HEK293 (cell line): ENCODE measurements around the gene GPAM.

Experiments
- GFI1B ChIP-seq: fragments of 450-650 bp; formaldehyde crosslinking; IDR thresholded peaks from 2 replicates; pipeline ENCODE4 v1.5.1; 2016; ENCODE audit warnings: missing biosample characterization, missing genetic modification characterization
- HOXA7 ChIP-seq: sonication (generic); formaldehyde crosslinking; IDR thresholded peaks from 2 replicates; pipeline ENCODE4 v1.8.1; 2022; ENCODE audit warnings: missing genetic modification reagents, borderline replicate concordance
- ZBTB48 ChIP-seq: fragments of 450-650 bp; formaldehyde crosslinking; IDR thresholded peaks from 2 replicates; pipeline ENCODE4 v1.5.1; 2016; ENCODE audit warnings: missing biosample characterization, missing genetic modification characterization
- ZBTB7A ChIP-seq: fragments of 450-650 bp; formaldehyde crosslinking; IDR thresholded peaks from 2 replicates; pipeline ENCODE4 v1.5.1; 2016; ENCODE audit warnings: low read depth, missing biosample characterization, missing genetic modification characterization
- ZFHX2 ChIP-seq: fragments of 450-650 bp; formaldehyde crosslinking; conservative IDR thresholded peaks from 2 replicates; pipeline ENCODE4 v1.5.1; 2016; ENCODE audit warnings: missing biosample characterization, missing genetic modification characterization
- ZNF16 ChIP-seq: fragments of 450-650 bp; formaldehyde crosslinking; IDR thresholded peaks from 2 replicates; pipeline ENCODE4 v1.5.1; 2016; ENCODE audit warnings: low read depth, missing biosample characterization, missing genetic modification characterization
- ZNF221 ChIP-seq: fragments of 450-650 bp; formaldehyde crosslinking; IDR thresholded peaks from 2 replicates; pipeline ENCODE4 v1.5.1; 2017; ENCODE audit warnings: missing biosample characterization, missing genetic modification characterization, borderline replicate concordance
- ZNF239 ChIP-seq: fragments of 450-650 bp; formaldehyde crosslinking; IDR thresholded peaks from 2 replicates; pipeline ENCODE4 v1.5.1; 2016; ENCODE audit warnings: missing biosample characterization, missing genetic modification characterization
- ZNF292 ChIP-seq: fragments of 450-650 bp; formaldehyde crosslinking; IDR thresholded peaks from 2 replicates; pipeline ENCODE4 v1.5.1; 2016; ENCODE audit warnings: low read depth, missing biosample characterization, missing genetic modification characterization, borderline replicate concordance
- ZNF548 ChIP-seq: fragments of 450-650 bp; formaldehyde crosslinking; IDR thresholded peaks from 2 replicates; pipeline ENCODE4 v1.5.1; 2016; ENCODE audit warnings: missing biosample characterization, missing genetic modification characterization
- ZNF561 ChIP-seq: fragments of 450-650 bp; IDR thresholded peaks from 2 replicates; pipeline ENCODE4 v1.5.1; 2018; ENCODE audit warnings: missing biosample characterization, missing genetic modification characterization, borderline replicate concordance
- ZNF610 ChIP-seq: fragments of 450-650 bp; formaldehyde crosslinking; IDR thresholded peaks from 2 replicates; pipeline ENCODE4 v1.5.1; 2016; ENCODE audit warnings: missing biosample characterization, missing genetic modification characterization, borderline replicate concordance
- ZNF654 ChIP-seq: fragments of 450-650 bp; formaldehyde crosslinking; IDR thresholded peaks from 2 replicates; pipeline ENCODE4 v1.5.1; 2016; ENCODE audit warnings: low read depth, missing biosample characterization, missing genetic modification characterization
- ZNF658 ChIP-seq: fragments of 450-650 bp; formaldehyde crosslinking; IDR thresholded peaks from 2 replicates; pipeline ENCODE4; 2016; ENCODE audit warnings: missing biosample characterization, missing genetic modification characterization
- ZNF664 ChIP-seq: fragments of 450-650 bp; formaldehyde crosslinking; IDR thresholded peaks from 2 replicates; pipeline ENCODE4 v1.5.1; 2016; ENCODE audit warnings: missing biosample characterization, missing genetic modification characterization
- ZNF768 ChIP-seq: fragments of 450-650 bp; formaldehyde crosslinking; IDR thresholded peaks from 2 replicates; pipeline ENCODE4 v1.5.1; 2018; ENCODE audit warnings: missing biosample characterization, mild to moderate bottlenecking, missing genetic modification characterization
- ZNF792 ChIP-seq: fragments of 450-650 bp; formaldehyde crosslinking; IDR thresholded peaks from 2 replicates; pipeline ENCODE4 v1.5.1; 2016; ENCODE audit warnings: missing biosample characterization, missing genetic modification characterization
- ZNF837 ChIP-seq: fragments of 450-650 bp; formaldehyde crosslinking; IDR thresholded peaks from 2 replicates; pipeline ENCODE4 v1.5.1; 2016; ENCODE audit warnings: missing biosample characterization, missing genetic modification characterization
- ZSCAN16 ChIP-seq: fragments of 450-650 bp; formaldehyde crosslinking; IDR thresholded peaks from 2 replicates; pipeline ENCODE4 v1.5.1; 2016; ENCODE audit warnings: missing biosample characterization, missing genetic modification characterization
- ZSCAN30 ChIP-seq: fragments of 450-650 bp; IDR thresholded peaks from 2 replicates; pipeline ENCODE4 v1.5.1; 2018; ENCODE audit warnings: missing biosample characterization, mild to moderate bottlenecking, missing genetic modification characterization, moderate library complexity
- TF ChIP-seq, protein P1 (sequence below): fragments of 450-650 bp; formaldehyde crosslinking; IDR thresholded peaks from 2 replicates; pipeline ENCODE4; 2016; ENCODE audit warnings: missing biosample characterization, missing genetic modification characterization
- TF ChIP-seq, protein P2 (sequence below): IDR thresholded peaks from 2 replicates; pipeline ENCODE4 v1.6.1; 2011; ENCODE audit warnings: mild to moderate bottlenecking, low read depth, low read length, borderline replicate concordance
- TF ChIP-seq, protein P3 (sequence below): fragments of 450-650 bp; formaldehyde crosslinking; conservative IDR thresholded peaks from 2 replicates; pipeline ENCODE4 v1.5.1; 2016; ENCODE audit warnings: low read depth, missing biosample characterization, missing genetic modification characterization
- TF ChIP-seq, protein P4 (sequence below): fragments of 450-650 bp; formaldehyde crosslinking; IDR thresholded peaks from 2 replicates; pipeline ENCODE4 v1.5.1; 2016; ENCODE audit warnings: missing biosample characterization, missing genetic modification characterization
- TF ChIP-seq, protein P5 (sequence below): fragments of 450-650 bp; formaldehyde crosslinking; IDR thresholded peaks from 2 replicates; pipeline ENCODE4 v1.5.1; 2016; ENCODE audit warnings: missing biosample characterization, missing genetic modification characterization, borderline replicate concordance

The GPAM gene

DNA sequence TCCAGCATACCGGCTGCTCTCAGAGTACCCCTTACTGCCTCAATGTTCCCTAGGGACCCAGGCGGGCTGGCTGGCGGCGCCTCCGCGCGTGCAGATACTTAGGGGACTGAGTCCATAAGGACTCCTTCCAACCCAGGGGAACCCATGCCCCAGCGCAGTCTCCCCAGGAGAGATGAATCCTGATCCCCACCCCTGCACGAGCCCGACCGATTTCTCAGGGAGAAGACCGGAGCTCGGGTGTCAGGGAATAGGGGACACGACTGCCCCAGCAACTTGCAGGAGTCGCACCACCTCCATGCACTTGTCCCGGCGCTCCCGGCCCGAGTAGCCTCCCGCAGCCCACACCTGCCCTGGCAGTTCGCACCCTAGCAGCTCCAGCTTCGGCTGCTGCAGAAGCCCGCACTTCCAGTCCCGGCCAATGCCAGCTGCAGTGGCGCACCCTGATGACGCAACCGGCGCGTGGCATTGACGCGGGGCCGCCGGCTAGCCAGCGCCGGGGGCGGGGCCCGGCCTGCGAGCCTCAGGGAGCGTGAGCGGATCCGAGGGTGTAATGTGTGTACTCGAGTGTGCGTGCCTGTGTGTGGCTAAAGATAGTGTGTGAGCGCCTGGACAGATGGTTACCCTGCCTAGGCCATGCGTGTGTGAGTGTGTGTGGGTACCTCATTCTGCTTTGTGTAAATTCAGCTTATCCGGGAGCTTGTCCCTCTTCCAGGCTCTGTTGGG, at the start of gene GPAM (continued):
- TF ChIP-seq ZNF768 (no peak), ZBTB7A (tag by site-specific recombination) (no peak), ZNF221 (tag by site-specific recombination) (no peak), ZBTB48 (tag by site-specific recombination) (peak; percentile 88; the same call in 1 of the 2 replicates), ZNF239 (tag by site-specific recombination) (no peak), ZSCAN30 (tag by site-specific recombination) (peak; percentile 76), HOXA7 (CRISPR knock-in tag) (no peak), ZSCAN16 (tag by site-specific recombination) (no peak), ZNF664 (tag by site-specific recombination) (no peak), ZNF610 (tag by site-specific recombination) (peak; percentile 85; the same call in 1 of the 2 replicates), ZNF561 (tag by site-specific recombination) (0 out of 2 replicates have a peak, but pooled peaks have one; percentile 43), ZNF548 (tag by site-specific recombination) (no peak), ZNF16 (tag by site-specific recombination) (no peak), ZNF792 (tag by site-specific recombination) (no peak), ZNF292 (tag by site-specific recombination) (no peak), ZNF658 (tag by site-specific recombination) (no peak), ZFHX2 (tag by site-specific recombination) (peak; percentile 99), GFI1B (tag by site-specific recombination) (no peak), ZNF654 (tag by site-specific recombination) (no peak), ZNF837 (tag by site-specific recombination) (no peak)
- TF ChIP-seq, protein P1, sequence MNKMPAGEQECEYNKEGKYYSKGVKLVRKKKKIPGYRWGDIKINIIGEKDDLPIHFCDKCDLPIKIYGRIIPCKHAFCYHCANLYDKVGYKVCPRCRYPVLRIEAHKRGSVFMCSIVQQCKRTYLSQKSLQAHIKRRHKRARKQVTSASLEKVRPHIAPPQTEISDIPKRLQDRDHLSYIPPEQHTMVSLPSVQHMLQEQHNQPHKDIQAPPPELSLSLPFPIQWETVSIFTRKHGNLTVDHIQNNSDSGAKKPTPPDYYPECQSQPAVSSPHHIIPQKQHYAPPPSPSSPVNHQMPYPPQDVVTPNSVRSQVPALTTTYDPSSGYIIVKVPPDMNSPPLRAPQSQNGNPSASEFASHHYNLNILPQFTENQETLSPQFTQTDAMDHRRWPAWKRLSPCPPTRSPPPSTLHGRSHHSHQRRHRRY (tag by site-specific recombination): no peak
- TF ChIP-seq, protein P2, sequence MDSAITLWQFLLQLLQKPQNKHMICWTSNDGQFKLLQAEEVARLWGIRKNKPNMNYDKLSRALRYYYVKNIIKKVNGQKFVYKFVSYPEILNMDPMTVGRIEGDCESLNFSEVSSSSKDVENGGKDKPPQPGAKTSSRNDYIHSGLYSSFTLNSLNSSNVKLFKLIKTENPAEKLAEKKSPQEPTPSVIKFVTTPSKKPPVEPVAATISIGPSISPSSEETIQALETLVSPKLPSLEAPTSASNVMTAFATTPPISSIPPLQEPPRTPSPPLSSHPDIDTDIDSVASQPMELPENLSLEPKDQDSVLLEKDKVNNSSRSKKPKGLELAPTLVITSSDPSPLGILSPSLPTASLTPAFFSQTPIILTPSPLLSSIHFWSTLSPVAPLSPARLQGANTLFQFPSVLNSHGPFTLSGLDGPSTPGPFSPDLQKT: no peak
- TF ChIP-seq, protein P3, sequence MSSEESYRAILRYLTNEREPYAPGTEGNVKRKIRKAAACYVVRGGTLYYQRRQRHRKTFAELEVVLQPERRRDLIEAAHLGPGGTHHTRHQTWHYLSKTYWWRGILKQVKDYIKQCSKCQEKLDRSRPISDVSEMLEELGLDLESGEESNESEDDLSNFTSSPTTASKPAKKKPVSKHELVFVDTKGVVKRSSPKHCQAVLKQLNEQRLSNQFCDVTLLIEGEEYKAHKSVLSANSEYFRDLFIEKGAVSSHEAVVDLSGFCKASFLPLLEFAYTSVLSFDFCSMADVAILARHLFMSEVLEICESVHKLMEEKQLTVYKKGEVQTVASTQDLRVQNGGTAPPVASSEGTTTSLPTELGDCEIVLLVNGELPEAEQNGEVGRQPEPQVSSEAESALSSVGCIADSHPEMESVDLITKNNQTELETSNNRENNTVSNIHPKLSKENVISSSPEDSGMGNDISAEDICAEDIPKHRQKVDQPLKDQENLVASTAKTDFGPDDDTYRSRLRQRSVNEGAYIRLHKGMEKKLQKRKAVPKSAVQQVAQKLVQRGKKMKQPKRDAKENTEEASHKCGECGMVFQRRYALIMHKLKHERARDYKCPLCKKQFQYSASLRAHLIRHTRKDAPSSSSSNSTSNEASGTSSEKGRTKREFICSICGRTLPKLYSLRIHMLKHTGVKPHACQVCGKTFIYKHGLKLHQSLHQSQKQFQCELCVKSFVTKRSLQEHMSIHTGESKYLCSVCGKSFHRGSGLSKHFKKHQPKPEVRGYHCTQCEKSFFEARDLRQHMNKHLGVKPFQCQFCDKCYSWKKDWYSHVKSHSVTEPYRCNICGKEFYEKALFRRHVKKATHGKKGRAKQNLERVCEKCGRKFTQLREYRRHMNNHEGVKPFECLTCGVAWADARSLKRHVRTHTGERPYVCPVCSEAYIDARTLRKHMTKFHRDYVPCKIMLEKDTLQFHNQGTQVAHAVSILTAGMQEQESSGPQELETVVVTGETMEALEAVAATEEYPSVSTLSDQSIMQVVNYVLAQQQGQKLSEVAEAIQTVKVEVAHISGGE (tag by site-specific recombination): 0 out of 2 replicates have a peak, but pooled peaks have one; percentile 9
- TF ChIP-seq, protein P4, sequence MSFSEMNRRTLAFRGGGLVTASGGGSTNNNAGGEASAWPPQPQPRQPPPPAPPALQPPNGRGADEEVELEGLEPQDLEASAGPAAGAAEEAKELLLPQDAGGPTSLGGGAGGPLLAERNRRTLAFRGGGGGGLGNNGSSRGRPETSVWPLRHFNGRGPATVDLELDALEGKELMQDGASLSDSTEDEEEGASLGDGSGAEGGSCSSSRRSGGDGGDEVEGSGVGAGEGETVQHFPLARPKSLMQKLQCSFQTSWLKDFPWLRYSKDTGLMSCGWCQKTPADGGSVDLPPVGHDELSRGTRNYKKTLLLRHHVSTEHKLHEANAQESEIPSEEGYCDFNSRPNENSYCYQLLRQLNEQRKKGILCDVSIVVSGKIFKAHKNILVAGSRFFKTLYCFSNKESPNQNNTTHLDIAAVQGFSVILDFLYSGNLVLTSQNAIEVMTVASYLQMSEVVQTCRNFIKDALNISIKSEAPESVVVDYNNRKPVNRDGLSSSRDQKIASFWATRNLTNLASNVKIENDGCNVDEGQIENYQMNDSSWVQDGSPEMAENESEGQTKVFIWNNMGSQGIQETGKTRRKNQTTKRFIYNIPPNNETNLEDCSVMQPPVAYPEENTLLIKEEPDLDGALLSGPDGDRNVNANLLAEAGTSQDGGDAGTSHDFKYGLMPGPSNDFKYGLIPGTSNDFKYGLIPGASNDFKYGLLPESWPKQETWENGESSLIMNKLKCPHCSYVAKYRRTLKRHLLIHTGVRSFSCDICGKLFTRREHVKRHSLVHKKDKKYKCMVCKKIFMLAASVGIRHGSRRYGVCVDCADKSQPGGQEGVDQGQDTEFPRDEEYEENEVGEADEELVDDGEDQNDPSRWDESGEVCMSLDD (tag by site-specific recombination): no peak
- TF ChIP-seq, protein P5, sequence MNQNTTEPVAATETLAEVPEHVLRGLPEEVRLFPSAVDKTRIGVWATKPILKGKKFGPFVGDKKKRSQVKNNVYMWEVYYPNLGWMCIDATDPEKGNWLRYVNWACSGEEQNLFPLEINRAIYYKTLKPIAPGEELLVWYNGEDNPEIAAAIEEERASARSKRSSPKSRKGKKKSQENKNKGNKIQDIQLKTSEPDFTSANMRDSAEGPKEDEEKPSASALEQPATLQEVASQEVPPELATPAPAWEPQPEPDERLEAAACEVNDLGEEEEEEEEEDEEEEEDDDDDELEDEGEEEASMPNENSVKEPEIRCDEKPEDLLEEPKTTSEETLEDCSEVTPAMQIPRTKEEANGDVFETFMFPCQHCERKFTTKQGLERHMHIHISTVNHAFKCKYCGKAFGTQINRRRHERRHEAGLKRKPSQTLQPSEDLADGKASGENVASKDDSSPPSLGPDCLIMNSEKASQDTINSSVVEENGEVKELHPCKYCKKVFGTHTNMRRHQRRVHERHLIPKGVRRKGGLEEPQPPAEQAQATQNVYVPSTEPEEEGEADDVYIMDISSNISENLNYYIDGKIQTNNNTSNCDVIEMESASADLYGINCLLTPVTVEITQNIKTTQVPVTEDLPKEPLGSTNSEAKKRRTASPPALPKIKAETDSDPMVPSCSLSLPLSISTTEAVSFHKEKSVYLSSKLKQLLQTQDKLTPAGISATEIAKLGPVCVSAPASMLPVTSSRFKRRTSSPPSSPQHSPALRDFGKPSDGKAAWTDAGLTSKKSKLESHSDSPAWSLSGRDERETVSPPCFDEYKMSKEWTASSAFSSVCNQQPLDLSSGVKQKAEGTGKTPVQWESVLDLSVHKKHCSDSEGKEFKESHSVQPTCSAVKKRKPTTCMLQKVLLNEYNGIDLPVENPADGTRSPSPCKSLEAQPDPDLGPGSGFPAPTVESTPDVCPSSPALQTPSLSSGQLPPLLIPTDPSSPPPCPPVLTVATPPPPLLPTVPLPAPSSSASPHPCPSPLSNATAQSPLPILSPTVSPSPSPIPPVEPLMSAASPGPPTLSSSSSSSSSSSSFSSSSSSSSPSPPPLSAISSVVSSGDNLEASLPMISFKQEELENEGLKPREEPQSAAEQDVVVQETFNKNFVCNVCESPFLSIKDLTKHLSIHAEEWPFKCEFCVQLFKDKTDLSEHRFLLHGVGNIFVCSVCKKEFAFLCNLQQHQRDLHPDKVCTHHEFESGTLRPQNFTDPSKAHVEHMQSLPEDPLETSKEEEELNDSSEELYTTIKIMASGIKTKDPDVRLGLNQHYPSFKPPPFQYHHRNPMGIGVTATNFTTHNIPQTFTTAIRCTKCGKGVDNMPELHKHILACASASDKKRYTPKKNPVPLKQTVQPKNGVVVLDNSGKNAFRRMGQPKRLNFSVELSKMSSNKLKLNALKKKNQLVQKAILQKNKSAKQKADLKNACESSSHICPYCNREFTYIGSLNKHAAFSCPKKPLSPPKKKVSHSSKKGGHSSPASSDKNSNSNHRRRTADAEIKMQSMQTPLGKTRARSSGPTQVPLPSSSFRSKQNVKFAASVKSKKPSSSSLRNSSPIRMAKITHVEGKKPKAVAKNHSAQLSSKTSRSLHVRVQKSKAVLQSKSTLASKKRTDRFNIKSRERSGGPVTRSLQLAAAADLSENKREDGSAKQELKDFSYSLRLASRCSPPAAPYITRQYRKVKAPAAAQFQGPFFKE (tag by site-specific recombination): no peak
